Neural progenitor cell (in vitro differentiated cells): Measurements from ENCODE around the gene ITPR2.

ENCODE experiments used
- CTCF ChIP-seq: fragments of 200-600 bp; sonication (generic); IDR thresholded peaks from 2 replicates; pipeline ENCODE4 v1.5.1; 2017; ENCODE audit warnings: antibody characterized with exemption, mild to moderate bottlenecking
- EZH2phosphoT487 ChIP-seq: fragments of 200-600 bp; sonication (generic); IDR thresholded peaks from 2 replicates; pipeline ENCODE4 v1.6.1; 2017; ENCODE audit warnings: antibody characterized with exemption

GRCh38 chr12:26533211-26533610 lies 299.8 kb downstream of the ITPR2 start:
- no peak for TF ChIP-seq CTCF
- no peak for TF ChIP-seq EZH2phosphoT487
